Measurements from ENCODE around the gene EDA.
A peak's percentile ranks its signal among the peaks of the same experiment; 100 is the strongest.

EDA gene

GRCh38 chrX:70066646-70067045 is 450.7 kb downstream of the EDA start:
- DNase-seq (ENCODE audit: low spot score): no peak

GRCh38 chrX:70079297-70079696 is 463.4 kb downstream of the EDA start:
- no peak for DNase-seq (ENCODE audit: low spot score)

GRCh38 chrX:70079870-70080269 is 464.0 kb downstream of the EDA start:
- DNase-seq (ENCODE audit: low spot score): no peak

GRCh38 chrX:70082723-70083122 is 466.8 kb downstream of the EDA start:
- no peak for DNase-seq (ENCODE audit: low spot score)

- DNase-seq (ENCODE audit: low spot score): no peak
Measured at GRCh38 chrX:70084592-70085240, 468.8 kb downstream of the EDA start.

- peak; percentile 24 for DNase-seq (ENCODE audit: low spot score)
Measured at GRCh38 chrX:70087857-70088630, 472.1 kb downstream of the EDA start.

- DNase-seq (ENCODE audit: low spot score): peak; percentile 80
Measured at GRCh38 chrX:70088751-70089150, 472.8 kb downstream of the EDA start.
